Colon (tissue), 2 donors: ENCODE measurements around the gene LIN7A.

Experiments
- FAIRE-seq: peaks from 2 replicates; lab custom pipeline; 2012; peaks lifted over from hg19 to GRCh38; lab: Jason Lieb, UNC
- donor health status: control.
- donor health status: control.

Gene LIN7A

DNA sequence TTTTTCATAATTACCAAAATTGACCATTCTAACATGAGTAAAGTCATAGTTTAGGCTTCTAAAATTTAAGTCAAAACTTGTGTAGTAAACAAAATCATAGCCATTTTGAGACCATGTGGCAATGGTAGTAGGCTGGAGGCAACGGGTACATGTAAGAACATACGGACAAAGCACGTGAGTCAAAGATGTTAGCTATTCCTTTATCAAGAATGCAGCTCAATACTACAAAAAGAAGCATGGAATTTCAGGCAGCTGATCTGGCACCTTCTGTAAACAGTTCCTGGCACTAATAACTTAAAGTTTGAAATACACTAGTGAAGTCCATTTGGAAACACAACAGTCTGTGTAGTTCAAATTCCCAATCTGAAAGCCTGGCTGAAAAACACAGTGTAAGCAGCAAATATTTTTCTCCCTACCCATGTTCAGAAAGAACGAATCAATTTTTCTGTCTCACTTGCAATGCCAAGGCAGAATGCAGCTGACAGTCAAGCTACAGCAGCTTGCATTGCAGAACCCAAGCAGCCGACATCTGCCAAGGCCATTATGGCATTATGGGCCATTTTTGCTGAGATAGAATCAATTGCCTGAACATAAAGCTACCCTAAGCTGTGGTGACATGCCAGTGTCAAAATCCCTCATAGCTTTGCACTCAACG lies 191.8 kb downstream of the LIN7A start:
- FAIRE-seq = no peak
